SK-N-SH (cell line): ENCODE measurements around the gene OGFOD3. TPM values are rescaled to one million over a fixed set of nuclear protein-coding genes. Genes with fewer than 3 reads are reported as not detected.

Experiments
- CTCF ChIA-PET: fragments of 300-600, 350-600 bp; formaldehyde crosslinking; extraction: SDS; loops from one replicate; lab custom pipeline; 2021; lab: Yijun Ruan, JAX
- POLR2A ChIA-PET: fragments of 350-600 bp; sonication (Branson Sonifier 250); formaldehyde crosslinking; extraction: SDS; loops from one replicate; lab custom pipeline; 2020; ENCODE audit warnings: antibody characterized with exemption, inconsistent platforms; lab: Yijun Ruan, JAX
- DNase-seq: peaks from one replicate; pipeline ENCODE4 v3.0.0; 2012
- H2AFZ ChIP-seq: fragments of 200-600 bp; sonication (generic); 2 replicates; pipeline ENCODE4 v1.8.1; 2016; ENCODE audit warnings: antibody characterized with exemption, mild to moderate bottlenecking, low read depth
- H3F3A ChIP-seq: fragments of 200-600 bp; sonication (generic); replicated peaks from 2 replicates; pipeline ENCODE3; 2016; ENCODE audit warnings: antibody characterized with exemption, mild to moderate bottlenecking; ENCODE audit not compliant: insufficient read depth
- H3K27ac ChIP-seq, 2 experiments: fragments of 200-500 bp in 1 of 2; fragments of 200-600 bp in 1 of 2; sonication (Bioruptor generic) in 1 of 2; sonication (generic), shearing (Covaris generic) in 1 of 2; 2 replicates each; pipeline versions ENCODE4 v1.5.1 to v1.6.1; 2014 to 2016; ENCODE audit warnings: low read depth in 2 of 2, inconsistent platforms in 1 of 2, low read length in 1 of 2, mild to moderate bottlenecking in 1 of 2, mixed read lengths in 1 of 2
- H3K27me3 ChIP-seq: fragments of 200-600 bp; sonication (generic), shearing (Covaris generic); 2 replicates; pipeline ENCODE4 v1.6.1; 2016; ENCODE audit warnings: mixed run types; ENCODE audit not compliant: insufficient read depth
- H3K36me3 ChIP-seq, 2 experiments: fragments of 200-500 bp in 1 of 2; fragments of 200-600 bp in 1 of 2; sonication (Bioruptor generic) in 1 of 2; sonication (generic) in 1 of 2; replicated peaks in 1 of 2; 2 replicates each; pipeline versions ENCODE3 to v1.5.1; 2014 to 2016; ENCODE audit warnings: low read length in 1 of 2, mild to moderate bottlenecking in 1 of 2; ENCODE audit not compliant: insufficient read depth in 2 of 2, control insufficient read depth in 1 of 2
- H3K4me1 ChIP-seq, 2 experiments: fragments of 200-500 bp in 1 of 2; fragments of 200-600 bp in 1 of 2; sonication (Bioruptor generic) in 1 of 2; sonication (generic), shearing (Covaris generic) in 1 of 2; 2 replicates each; pipeline versions ENCODE4 v1.5.1 to v1.6.1; 2014 to 2016; ENCODE audit warnings: low read depth in 1 of 2, low read length in 1 of 2, mixed run types in 1 of 2; ENCODE audit not compliant: insufficient read depth in 2 of 2, control insufficient read depth in 1 of 2
- H3K4me2 ChIP-seq: fragments of 200-600 bp; sonication (generic), shearing (Covaris generic); 2 replicates; pipeline ENCODE4 v1.6.1; 2017; ENCODE audit warnings: mixed run types
- H3K4me3 ChIP-seq, 2 experiments: fragments of 200-500 bp in 1 of 2; fragments of 200-600 bp in 1 of 2; sonication (Bioruptor generic) in 1 of 2; sonication (generic), shearing (Covaris generic) in 1 of 2; 2 replicates each; pipeline versions ENCODE4 v1.5.1 to v1.8.1; 2014 to 2016; ENCODE audit warnings: low read depth in 2 of 2, inconsistent platforms in 1 of 2, low read length in 1 of 2, mild to moderate bottlenecking in 1 of 2, mixed read lengths in 1 of 2, moderate library complexity in 1 of 2
- H3K79me2 ChIP-seq: fragments of 200-600 bp; sonication (generic); 2 replicates; pipeline ENCODE4 v1.8.1; 2017; ENCODE audit warnings: mild to moderate bottlenecking; ENCODE audit not compliant: insufficient read depth
- H3K9ac ChIP-seq: fragments of 200-600 bp; sonication (generic); 2 replicates; pipeline ENCODE4 v1.6.1; 2017; ENCODE audit warnings: mixed run types
- H3K9me2 ChIP-seq: fragments of 200-600 bp; sonication (generic); 2 replicates; pipeline ENCODE4 v1.6.1; 2017; ENCODE audit warnings: mixed run types
- H3K9me3 ChIP-seq: fragments of 200-600 bp; sonication (generic); 2 replicates; pipeline ENCODE4 v1.6.1; 2017; ENCODE audit warnings: mixed run types, mild to moderate bottlenecking, moderate library complexity
- H4K20me1 ChIP-seq: fragments of 200-600 bp; sonication (generic); 2 replicates; pipeline ENCODE4 v1.6.1; 2017; ENCODE audit warnings: mild to moderate bottlenecking, mixed run types; ENCODE audit not compliant: insufficient read depth
- CTCF ChIP-seq: fragments of 200-600 bp; sonication (generic); IDR thresholded peaks from 2 replicates; pipeline ENCODE4 v1.6.1; 2017; ENCODE audit warnings: antibody characterized with exemption, mild to moderate bottlenecking, moderate library complexity
- ELF1 ChIP-seq: IDR thresholded peaks from 2 replicates; pipeline ENCODE4 v1.4.0; 2012
- FOSL2 ChIP-seq: IDR thresholded peaks from 2 replicates; pipeline ENCODE4 v1.4.0; 2012; ENCODE audit warnings: low read depth, mild to moderate bottlenecking, moderate library complexity, borderline replicate concordance
- FOXM1 ChIP-seq: IDR thresholded peaks from 2 replicates; pipeline ENCODE4 v1.4.0; 2012; ENCODE audit warnings: low read depth, mild to moderate bottlenecking
- GABPA ChIP-seq: IDR thresholded peaks from 2 replicates; pipeline ENCODE4 v1.4.0; 2012; ENCODE audit warnings: low read depth, mild to moderate bottlenecking
- GATA2 ChIP-seq: sonication (generic); formaldehyde crosslinking; IDR thresholded peaks from 2 replicates; pipeline ENCODE4 v1.5.0; 2020; ENCODE audit warnings: mild to moderate bottlenecking, missing genetic modification reagents
- JUND ChIP-seq: IDR thresholded peaks from 2 replicates; pipeline ENCODE4 v1.4.0; 2012
- MAX ChIP-seq: IDR thresholded peaks from 2 replicates; pipeline ENCODE4 v1.4.0; 2012; ENCODE audit warnings: low read depth
- MEF2A ChIP-seq: IDR thresholded peaks from 2 replicates; pipeline ENCODE4 v1.4.0; 2012; ENCODE audit warnings: low read depth, borderline replicate concordance
- MXI1 ChIP-seq: IDR thresholded peaks from 2 replicates; pipeline ENCODE4 v1.6.1; 2012; ENCODE audit warnings: mild to moderate bottlenecking, low read depth, low read length, improper control_type of control experiment
- NRF1 ChIP-seq: IDR thresholded peaks from 2 replicates; pipeline ENCODE4 v1.6.1; 2012; ENCODE audit warnings: low read depth, mild to moderate bottlenecking, low read length
- POLR2AphosphoS5 ChIP-seq: IDR thresholded peaks from 2 replicates; pipeline ENCODE4 v1.6.1; 2012; ENCODE audit warnings: low read depth, low read length
- SMC3 ChIP-seq: IDR thresholded peaks from 2 replicates; pipeline ENCODE4 v1.6.1; 2012; ENCODE audit warnings: low read depth, low read length, improper control_type of control experiment
- TEAD4 ChIP-seq: IDR thresholded peaks from 2 replicates; pipeline ENCODE4 v1.4.0; 2012; ENCODE audit warnings: mild to moderate bottlenecking, borderline replicate concordance; ENCODE audit not compliant: insufficient read depth
- USF1 ChIP-seq: IDR thresholded peaks from 2 replicates; pipeline ENCODE4 v1.4.0; 2012; ENCODE audit warnings: low read depth, borderline replicate concordance
- USF2 ChIP-seq: fragments of 150-350 bp; IDR thresholded peaks from 2 replicates; pipeline ENCODE4 v1.6.1; 2017; ENCODE audit warnings: antibody characterized with exemption, low read length, low read depth, borderline replicate concordance
- WGBS: methylation state at CpG from one replicate; pipeline ENCODE4 v1.1.6; 2017; ENCODE audit warnings: low lambda C conversion rate; 5-methylcytosine and 5-hydroxymethylcytosine counted together
- polyA plus RNA-seq, 3 experiments: library from polyadenylated mRNA; depleted of rRNA; stranded (reverse); fragments of >200 nt; gene quantifications; 2 replicates each; pipeline ENCODE4 v1.2.3, GENCODE V29; 2012
- TF ChIP-seq, protein P1 (sequence below): IDR thresholded peaks from 2 replicates; pipeline ENCODE4 v1.4.0; 2012; ENCODE audit warnings: low read depth, borderline replicate concordance

The OGFOD3 gene
- polyA plus RNA-seq, 1 of the 3 experiments (the other 2 are of a cell fraction), result 68.2 TPM

DNA sequence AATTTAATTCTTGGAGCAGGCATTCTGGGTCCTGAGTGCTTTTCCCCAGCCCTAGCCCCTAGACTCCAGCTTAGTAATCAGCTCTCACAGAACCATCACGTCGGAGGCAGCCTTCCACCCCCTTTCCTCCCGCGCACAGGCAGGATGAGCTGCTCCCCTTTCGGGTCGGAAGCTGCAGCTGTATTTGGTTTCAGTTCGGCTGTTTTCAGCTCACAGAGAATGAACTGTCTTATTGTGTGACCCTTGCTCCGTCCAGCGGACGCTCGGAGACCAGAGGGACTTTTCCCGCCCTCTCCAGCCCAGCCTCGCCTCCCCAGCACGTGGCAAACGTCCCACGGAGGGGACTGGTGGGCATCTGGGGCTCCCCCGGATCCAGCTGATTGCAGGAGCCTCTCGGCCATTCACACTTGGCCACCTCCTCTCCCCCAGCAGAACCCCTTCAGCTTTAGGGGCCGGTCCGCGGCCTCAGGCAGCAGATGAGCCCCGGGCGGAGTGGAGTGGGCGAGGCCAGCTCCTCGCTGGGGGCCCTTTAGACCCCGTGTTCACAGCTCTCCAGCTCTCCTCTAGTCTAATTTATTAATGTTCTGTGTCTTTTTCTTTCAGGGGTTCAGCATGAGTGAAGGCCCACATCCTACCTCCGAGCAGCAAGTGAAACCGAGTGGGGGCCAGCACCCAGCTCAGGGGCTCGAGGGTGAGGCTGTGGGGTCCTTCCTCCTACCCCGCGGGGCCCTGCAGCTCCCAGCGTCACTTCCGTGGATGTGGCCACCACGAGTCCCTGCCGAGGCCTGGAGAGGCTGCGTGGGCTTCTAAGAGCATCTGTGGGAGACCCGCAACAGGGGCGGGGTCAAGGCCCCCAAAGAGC is 47.7 kb downstream of the OGFOD3 start:
- 37% methylated on average over 37 of the region's 38 CpGs for WGBS
- DNase-seq, result peak; percentile 51
- Histone ChIP-seq H3K4me2 (peak overlapping the region; percentile 63), H3K9me3 (no peaks in the 10 kb centered on the region), H3K9ac (no peak overlapping the region), H3K79me2 (no peaks in the 10 kb centered on the region), H3K27ac (no peak overlapping the region), H3K9me2 (no peaks in the 10 kb centered on the region), H3K27me3 (peaks cover 56% of the 10 kb centered on the region), H3K4me1 (peaks cover 3 to 18% of the 10 kb centered on the region in 2 experiments; a peak in 2 of 4 replicates), H4K20me1 (no peaks in the 10 kb centered on the region), H2AFZ (no peak overlapping the region), H3F3A (peaks cover 10% of the 10 kb centered on the region), H3K4me3 (peak overlapping the region; percentile 4 to 51; a peak in 2 of 4 replicates), H3K36me3 (no peaks in the 10 kb centered on the region)
- TF ChIP-seq MXI1 (no peak), USF2 (no peak), SMC3 (no peak), CTCF (no peak), ELF1 (no peak), USF1 (no peak)
- CTCF ChIA-PET, result interaction anchor here (0.5 to 2.3 kb wide), 17 partner anchors 9 to 340 kb away, joined by 3 to 12 read pairs (median 5); partner anchors contain the start of gene TEX19
- POLR2A ChIA-PET, result interaction anchor here (0.8 to 1.3 kb wide), 3 partner anchors 14 to 87 kb away, joined by 3 to 5 read pairs (median 3); partner anchors contain the start of gene OGFOD3

DNA sequence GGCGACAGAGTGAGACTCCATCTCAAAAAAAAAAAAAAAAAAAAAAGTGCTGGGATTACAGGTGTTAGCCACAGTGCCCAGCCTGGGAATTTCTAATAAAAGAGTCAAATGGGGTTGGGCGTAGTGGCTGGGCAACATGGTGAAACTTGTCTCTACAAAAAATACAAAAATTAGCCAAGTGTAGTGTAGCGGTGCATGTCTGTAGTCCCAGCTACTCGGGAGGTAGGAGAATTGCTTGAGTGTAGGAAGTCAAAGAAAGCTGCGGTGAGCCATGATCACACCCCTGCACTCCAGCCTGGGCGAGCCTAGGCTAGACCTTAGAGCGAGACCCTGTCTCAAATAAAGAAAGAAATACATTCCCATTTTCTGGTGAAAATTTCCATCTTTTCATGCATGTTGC is 49.2 kb downstream of the OGFOD3 start:
- peaks cover 48% of the 10 kb centered on the region for H3K27me3 ChIP-seq
- no peaks in the 10 kb centered on the region for H4K20me1 ChIP-seq
- H3K9ac ChIP-seq, result no peak overlapping the region
- no peak overlapping the region for H3K4me2 ChIP-seq
- no peak overlapping the region for H3K27ac ChIP-seq
- peaks cover 3 to 9% of the 10 kb centered on the region in 2 experiments; a peak in 1 of 4 replicates for H3K4me1 ChIP-seq
- no peaks in the 10 kb centered on the region for H3K36me3 ChIP-seq
- ChIA-PET CTCF (interaction anchor here (1.7 to 2.3 kb wide), 3 partner anchors 11 to 45 kb away, joined by 5 to 12 read pairs (median 7); partner anchors contain the start of gene TEX19), POLR2A (interaction anchor here (1.0 to 1.3 kb wide), 3 partner anchors 13 to 127 kb away, joined by 3 to 5 read pairs (median 3); no protein-coding TSS in a partner anchor)
- H2AFZ ChIP-seq, result no peak overlapping the region
- H3K9me3 ChIP-seq, result no peaks in the 10 kb centered on the region
- H3F3A ChIP-seq, result peaks cover 10% of the 10 kb centered on the region
- no peak for DNase-seq
- H3K4me3 ChIP-seq, result no peak overlapping the region
- 92% methylated on average over 7 of the region's 7 CpGs for WGBS
- TF ChIP-seq USF1, result no peak
- no peak for TF ChIP-seq NRF1
- no peak for TF ChIP-seq FOSL2
- TF ChIP-seq TEAD4, result no peak
- no peak for TF ChIP-seq POLR2AphosphoS5
- no peak for TF ChIP-seq USF2
- no peak for TF ChIP-seq MEF2A
- TF ChIP-seq JUND, result no peak
- no peak for TF ChIP-seq GABPA
- no peak for TF ChIP-seq FOXM1
- no peak for TF ChIP-seq MXI1
- no peak for TF ChIP-seq GATA2 (CRISPR knock-in tag)
- TF ChIP-seq MAX, result no peak
- TF ChIP-seq, protein P1, sequence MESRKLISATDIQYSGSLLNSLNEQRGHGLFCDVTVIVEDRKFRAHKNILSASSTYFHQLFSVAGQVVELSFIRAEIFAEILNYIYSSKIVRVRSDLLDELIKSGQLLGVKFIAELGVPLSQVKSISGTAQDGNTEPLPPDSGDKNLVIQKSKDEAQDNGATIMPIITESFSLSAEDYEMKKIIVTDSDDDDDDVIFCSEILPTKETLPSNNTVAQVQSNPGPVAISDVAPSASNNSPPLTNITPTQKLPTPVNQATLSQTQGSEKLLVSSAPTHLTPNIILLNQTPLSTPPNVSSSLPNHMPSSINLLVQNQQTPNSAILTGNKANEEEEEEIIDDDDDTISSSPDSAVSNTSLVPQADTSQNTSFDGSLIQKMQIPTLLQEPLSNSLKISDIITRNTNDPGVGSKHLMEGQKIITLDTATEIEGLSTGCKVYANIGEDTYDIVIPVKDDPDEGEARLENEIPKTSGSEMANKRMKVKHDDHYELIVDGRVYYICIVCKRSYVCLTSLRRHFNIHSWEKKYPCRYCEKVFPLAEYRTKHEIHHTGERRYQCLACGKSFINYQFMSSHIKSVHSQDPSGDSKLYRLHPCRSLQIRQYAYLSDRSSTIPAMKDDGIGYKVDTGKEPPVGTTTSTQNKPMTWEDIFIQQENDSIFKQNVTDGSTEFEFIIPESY, result no peak
- H3K9me2 ChIP-seq, result no peaks in the 10 kb centered on the region
- H3K79me2 ChIP-seq, result no peaks in the 10 kb centered on the region
